Activated naive CD8-positive, alpha-beta T cell treated with anti-CD3 and anti-CD28 coated beads for 36 hours (primary cell): ENCODE results near the gene UMAD1. TPM values are rescaled to one million over a fixed set of nuclear protein-coding genes. Genes with fewer than 3 reads are reported as not detected.

Experiments used
- DNase-seq: peaks from one replicate; pipeline ENCODE4 v3.0.0; 2021
- H3K27ac Mint-ChIP-seq: one replicate; pipeline ENCODE4 v1.8.0; 2022; ENCODE audit warnings: mild to moderate bottlenecking, moderate library complexity, mixed read lengths
- H3K27me3 Mint-ChIP-seq: one replicate; pipeline ENCODE4 v1.8.0; 2022; ENCODE audit warnings: mild to moderate bottlenecking, mixed read lengths
- H3K36me3 Mint-ChIP-seq: one replicate; pipeline ENCODE4 v1.8.0; 2021; ENCODE audit warnings: mild to moderate bottlenecking, mixed read lengths
- H3K4me1 Mint-ChIP-seq: one replicate; pipeline ENCODE4 v1.8.0; 2021; ENCODE audit warnings: mixed read lengths
- H3K4me3 Mint-ChIP-seq: one replicate; pipeline ENCODE4 v1.8.0; 2022; ENCODE audit warnings: mild to moderate bottlenecking, moderate library complexity, mixed read lengths
- H3K9me3 Mint-ChIP-seq: one replicate; pipeline ENCODE4 v1.8.0; 2022; ENCODE audit warnings: mixed read lengths
- total RNA-seq, 2 experiments: library from RNA; stranded (reverse); gene quantifications; one replicate each; pipeline ENCODE4 v1.2.3, GENCODE V29; 2021

UMAD1 gene
- total RNA-seq, 2 experiments from 2014 or later = 13.2 to 13.7 TPM

DNA sequence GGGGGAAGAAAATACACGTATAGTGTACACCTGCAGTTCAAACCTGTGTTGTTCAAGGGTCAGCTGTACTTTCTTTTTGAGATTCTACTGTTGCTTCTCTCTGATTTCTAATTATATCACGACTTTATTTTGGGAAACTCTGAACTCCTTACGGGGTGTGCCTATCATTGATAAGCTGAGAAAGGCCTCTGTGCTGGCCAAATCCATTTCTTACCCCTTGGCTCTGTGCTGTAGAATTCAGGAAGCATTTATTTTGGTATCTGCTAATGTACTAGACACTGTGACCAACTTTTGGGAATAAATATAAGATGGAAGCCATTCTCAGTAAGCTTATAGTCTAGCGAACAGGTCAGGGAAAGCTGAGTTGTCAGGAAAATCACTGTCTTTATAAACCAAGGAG is 104.7 kb downstream of the UMAD1 start:
- H3K4me1 Mint-ChIP-seq = peaks cover 3% of the 10 kb centered on the region

DNA sequence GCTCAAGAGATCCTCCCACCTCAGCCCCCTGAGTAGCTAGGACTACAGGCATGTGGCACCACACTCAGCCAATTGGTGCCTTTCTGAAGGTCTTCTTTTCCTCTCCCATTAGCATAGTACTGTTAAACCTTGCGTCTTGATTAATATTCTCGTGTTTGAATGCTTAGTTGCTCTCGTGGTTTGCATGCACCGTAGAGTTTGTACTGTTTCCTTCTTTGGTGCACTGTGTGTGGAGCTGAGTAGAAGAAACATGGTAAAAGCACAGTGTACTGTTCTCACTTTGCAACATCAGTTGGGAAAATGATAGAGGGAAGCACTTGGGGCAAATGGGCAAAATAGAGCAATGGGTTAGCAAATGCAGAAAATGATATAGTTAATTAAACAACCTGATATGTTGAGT is 105.4 kb downstream of the UMAD1 start:
- H3K9me3 Mint-ChIP-seq = no peaks in the 10 kb centered on the region
- no peaks in the 10 kb centered on the region for H3K27me3 Mint-ChIP-seq
- H3K4me1 Mint-ChIP-seq = peaks cover 4% of the 10 kb centered on the region
- H3K4me3 Mint-ChIP-seq = no peak overlapping the region
- H3K27ac Mint-ChIP-seq = no peak overlapping the region
- H3K36me3 Mint-ChIP-seq = no peaks in the 10 kb centered on the region
- DNase-seq = no peak

More for the DNA sequence above, 104.7 kb downstream of the UMAD1 start:
- H3K4me3 Mint-ChIP-seq = no peak overlapping the region
- no peaks in the 10 kb centered on the region for H3K9me3 Mint-ChIP-seq
- no peak for DNase-seq
- H3K27ac Mint-ChIP-seq = no peak overlapping the region
- no peaks in the 10 kb centered on the region for H3K27me3 Mint-ChIP-seq
- H3K36me3 Mint-ChIP-seq = no peaks in the 10 kb centered on the region

DNA sequence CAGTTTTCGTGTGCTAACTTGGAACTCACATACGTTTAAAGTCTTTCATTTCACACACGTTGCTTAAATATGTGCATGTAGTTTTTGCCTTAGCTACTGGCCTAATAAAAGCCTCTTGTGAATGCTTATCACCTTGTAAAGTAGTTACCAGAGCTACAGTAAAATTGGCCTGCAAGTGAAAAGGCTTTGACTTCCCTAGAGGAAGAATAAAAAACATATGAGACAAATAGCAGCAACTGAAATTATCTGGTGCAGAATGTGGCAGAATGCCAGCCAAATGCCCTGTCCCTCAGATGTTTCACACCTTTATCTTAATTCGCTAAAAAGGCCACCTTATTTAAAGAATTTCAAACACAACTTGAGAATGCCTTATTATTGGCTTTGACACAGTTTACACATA is 105.9 kb downstream of the UMAD1 start:
- Mint-ChIP-seq H3K27ac (no peak overlapping the region), H3K27me3 (no peaks in the 10 kb centered on the region), H3K36me3 (no peaks in the 10 kb centered on the region), H3K9me3 (no peaks in the 10 kb centered on the region), H3K4me1 (peaks cover 8% of the 10 kb centered on the region), H3K4me3 (no peak overlapping the region)
- DNase-seq = no peak

DNA sequence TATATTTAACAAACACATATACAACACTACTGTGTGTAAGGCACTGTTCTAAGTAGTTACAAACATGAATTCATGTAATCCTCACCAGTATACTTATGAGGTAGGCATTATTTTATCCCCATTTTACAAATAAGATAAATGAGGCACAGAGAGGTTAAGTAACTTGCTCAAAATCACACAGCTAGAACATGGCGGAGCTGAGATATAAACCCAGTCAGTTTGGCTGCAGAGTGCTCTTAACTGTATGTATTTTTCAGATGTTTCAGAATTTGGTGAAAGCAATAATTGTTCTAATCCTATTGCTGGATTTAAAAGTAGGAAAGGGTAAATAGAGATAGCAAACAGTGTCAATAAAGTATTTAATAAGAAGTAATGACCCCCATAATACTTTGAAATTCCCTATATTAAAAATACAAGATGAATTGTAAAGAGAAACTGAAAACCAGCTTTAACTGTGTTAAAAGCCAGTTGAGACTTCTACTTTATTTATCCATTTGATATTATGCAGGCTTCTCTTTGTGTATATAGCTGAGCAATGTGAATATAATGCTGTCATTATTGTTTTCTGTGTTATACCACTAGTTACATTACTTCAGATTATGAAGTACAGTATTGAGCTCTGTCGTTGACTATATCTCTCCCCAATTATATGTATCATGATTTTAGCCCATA is 110.2 kb downstream of the UMAD1 start:
- peaks cover 8% of the 10 kb centered on the region for H3K4me1 Mint-ChIP-seq

DNA sequence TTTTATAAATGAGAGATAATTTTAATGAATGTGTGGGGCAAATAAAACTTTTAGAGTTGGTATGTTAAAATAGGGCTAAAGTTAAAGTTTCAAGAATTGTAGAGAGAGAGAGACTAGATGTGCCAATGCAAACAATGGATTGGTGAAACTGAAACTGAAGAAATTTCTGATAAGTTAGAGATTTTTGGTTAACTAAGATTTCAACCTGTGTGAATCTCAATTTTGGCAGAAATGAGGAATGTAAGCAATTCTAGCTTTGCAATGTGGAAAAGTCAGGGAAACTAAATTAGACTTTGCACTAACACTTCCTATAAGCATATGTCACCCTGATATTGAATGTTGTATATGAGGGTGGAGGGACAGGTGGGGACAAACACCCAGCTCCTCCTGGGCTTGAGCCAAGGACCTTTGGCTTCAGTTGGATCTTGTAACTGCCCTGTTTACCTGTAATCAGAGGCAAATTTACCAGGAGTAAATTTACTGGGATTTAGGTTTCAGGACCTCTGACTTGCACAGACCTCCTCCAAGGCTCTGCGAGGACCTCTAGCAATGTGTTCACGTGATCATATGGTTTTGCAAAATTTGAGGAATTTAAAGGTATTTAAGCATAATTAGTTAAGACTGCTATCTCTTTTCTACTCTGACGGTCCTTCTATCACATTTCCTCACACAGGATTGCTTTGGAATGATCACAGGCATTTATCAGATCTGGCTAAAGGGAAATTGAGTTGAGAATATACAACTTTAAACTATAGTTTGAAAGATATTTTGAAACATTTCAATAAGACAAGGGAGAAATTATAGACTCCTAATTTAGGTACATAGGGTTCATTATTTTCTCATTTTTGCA is 110.9 kb downstream of the UMAD1 start:
- Mint-ChIP-seq H3K36me3 (peaks cover 6% of the 10 kb centered on the region), H3K4me3 (no peak overlapping the region), H3K4me1 (peaks cover 6% of the 10 kb centered on the region), H3K27ac (no peak overlapping the region), H3K9me3 (no peaks in the 10 kb centered on the region), H3K27me3 (no peaks in the 10 kb centered on the region)
- DNase-seq = no peak

More for the DNA sequence above, 110.2 kb downstream of the UMAD1 start:
- Mint-ChIP-seq H3K36me3 (peaks cover 6% of the 10 kb centered on the region), H3K27me3 (no peaks in the 10 kb centered on the region), H3K27ac (no peak overlapping the region), H3K4me3 (no peak overlapping the region), H3K9me3 (no peaks in the 10 kb centered on the region)
- DNase-seq = no peak

DNA sequence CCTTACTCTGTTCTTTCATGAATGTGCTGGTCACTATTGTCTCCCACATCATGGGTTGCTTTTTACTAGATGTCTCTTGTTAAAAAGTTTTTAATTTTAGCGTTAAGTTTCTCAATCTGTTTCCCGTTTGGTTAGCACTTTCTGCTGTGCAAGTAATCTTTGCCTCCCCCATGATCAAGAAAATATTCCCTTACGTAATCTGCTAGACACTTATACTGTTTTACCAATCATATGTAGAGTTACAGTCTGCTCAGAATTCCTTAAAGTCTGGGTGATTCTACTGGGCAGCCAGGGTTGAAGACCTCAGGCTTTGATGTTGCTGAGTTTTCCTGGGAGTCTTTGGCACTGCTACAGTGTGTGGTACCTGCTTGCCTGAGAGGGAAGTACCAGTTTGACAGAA is 116.0 kb downstream of the UMAD1 start:
- H3K4me3 Mint-ChIP-seq = no peak overlapping the region
- H3K36me3 Mint-ChIP-seq = peaks cover 8% of the 10 kb centered on the region
- no peak for DNase-seq
- H3K27me3 Mint-ChIP-seq = no peaks in the 10 kb centered on the region
- no peak overlapping the region for H3K27ac Mint-ChIP-seq
- H3K4me1 Mint-ChIP-seq = peaks cover 10% of the 10 kb centered on the region
- H3K9me3 Mint-ChIP-seq = no peaks in the 10 kb centered on the region

DNA sequence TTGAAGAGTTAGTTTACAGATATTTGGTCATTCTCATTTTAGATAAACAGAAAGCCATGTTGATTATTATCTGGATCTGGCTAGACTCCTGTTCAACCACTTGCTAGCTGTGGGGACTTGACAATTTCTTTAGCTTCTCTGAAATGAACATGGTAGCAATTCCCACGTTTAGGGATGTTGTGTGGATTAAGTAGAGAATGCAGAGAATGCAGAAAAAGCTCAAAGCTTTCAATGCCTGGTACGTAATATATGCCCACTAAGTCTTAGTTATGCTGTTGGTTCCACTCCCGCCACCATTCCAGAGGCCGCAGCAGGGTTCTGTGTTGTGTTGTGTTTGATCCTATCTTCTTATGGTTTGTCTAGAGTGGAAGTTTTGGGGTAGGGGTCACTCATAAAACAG is 117.0 kb downstream of the UMAD1 start:
- no peaks in the 10 kb centered on the region for H3K27me3 Mint-ChIP-seq
- H3K36me3 Mint-ChIP-seq = peaks cover 8% of the 10 kb centered on the region
- no peaks in the 10 kb centered on the region for H3K9me3 Mint-ChIP-seq
- no peak overlapping the region for H3K4me3 Mint-ChIP-seq
- H3K27ac Mint-ChIP-seq = no peak overlapping the region
- peaks cover 20% of the 10 kb centered on the region for H3K4me1 Mint-ChIP-seq
- DNase-seq = no peak

DNA sequence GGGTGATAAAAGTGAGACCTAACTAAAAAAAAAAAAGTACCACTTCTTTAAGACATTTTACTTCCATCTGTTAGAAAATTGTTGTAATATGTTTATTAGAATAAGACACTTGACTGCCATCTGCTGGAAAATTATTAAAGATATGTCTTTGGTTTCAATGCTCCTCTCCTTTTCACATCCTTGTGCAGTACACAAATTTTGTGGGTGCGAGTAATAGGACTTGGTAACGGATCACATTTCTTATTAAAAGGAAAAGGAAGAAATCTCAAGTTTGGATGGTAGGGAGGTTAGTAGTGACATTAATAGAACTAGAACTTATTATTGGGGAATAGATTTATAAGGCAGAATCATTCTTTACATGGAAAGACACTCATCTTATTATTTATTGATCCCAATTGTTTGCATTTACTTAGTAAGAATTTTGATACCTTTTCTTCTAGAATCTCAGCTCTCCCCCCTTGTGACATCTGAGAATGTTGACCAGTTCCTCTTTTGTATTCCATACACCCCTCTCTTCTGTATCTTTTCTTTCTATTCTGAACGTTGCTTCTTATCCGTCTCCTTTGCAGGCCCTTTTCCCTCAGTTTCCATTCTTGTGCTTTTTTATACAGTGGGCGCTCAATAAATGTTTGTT is 120.9 kb downstream of the UMAD1 start:
- no peaks in the 10 kb centered on the region for H3K9me3 Mint-ChIP-seq
- peak overlapping the region; percentile 92 for H3K27ac Mint-ChIP-seq
- H3K36me3 Mint-ChIP-seq = peaks cover 2% of the 10 kb centered on the region
- peak overlapping the region; percentile 87 for H3K4me3 Mint-ChIP-seq
- peaks cover 38% of the 10 kb centered on the region for H3K4me1 Mint-ChIP-seq
- no peak for DNase-seq
- no peaks in the 10 kb centered on the region for H3K27me3 Mint-ChIP-seq

DNA sequence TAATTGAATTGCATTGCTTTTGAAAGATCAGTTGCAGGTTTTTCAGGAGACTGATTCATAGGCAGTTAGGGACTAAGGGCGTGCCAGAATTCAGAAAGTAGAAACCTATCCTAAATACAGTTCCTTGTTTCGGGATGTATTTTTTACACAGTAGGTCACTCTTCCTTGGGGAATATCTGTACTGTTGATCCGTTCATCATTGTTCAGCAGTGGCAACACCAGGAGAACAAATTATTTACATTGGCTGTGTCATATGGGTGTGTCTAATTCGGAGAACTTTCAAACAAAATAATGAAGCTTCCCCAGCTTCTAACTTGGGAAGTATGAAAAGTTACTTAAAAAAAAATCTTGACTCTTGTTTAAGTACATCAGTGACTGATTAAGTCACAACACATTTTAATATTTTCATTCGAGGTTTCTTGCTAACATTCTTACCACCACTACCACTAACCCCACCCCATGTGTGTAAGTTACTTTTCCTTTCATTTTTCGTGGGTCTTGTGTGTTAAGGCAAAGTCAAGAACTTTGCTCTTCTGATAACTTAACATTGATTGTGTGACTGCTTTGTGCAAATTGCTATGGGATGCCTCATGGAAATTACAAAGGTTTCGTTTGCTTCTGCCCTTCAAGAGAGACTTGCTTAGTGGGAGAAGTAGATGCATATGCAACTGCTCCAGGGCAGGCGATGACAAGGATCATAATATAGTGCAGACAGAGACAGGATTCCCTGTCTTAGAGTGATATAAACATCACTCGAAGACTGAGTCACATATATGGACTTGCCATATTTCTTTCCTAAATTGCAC is 121.6 kb downstream of the UMAD1 start:
- H3K27me3 Mint-ChIP-seq = no peaks in the 10 kb centered on the region
- peaks cover 2% of the 10 kb centered on the region for H3K36me3 Mint-ChIP-seq
- peak overlapping the region; percentile 87 for H3K4me3 Mint-ChIP-seq
- no peaks in the 10 kb centered on the region for H3K9me3 Mint-ChIP-seq
- peak; percentile 9 for DNase-seq
- H3K27ac Mint-ChIP-seq = peak overlapping the region; percentile 92
- peaks cover 38% of the 10 kb centered on the region for H3K4me1 Mint-ChIP-seq

DNA sequence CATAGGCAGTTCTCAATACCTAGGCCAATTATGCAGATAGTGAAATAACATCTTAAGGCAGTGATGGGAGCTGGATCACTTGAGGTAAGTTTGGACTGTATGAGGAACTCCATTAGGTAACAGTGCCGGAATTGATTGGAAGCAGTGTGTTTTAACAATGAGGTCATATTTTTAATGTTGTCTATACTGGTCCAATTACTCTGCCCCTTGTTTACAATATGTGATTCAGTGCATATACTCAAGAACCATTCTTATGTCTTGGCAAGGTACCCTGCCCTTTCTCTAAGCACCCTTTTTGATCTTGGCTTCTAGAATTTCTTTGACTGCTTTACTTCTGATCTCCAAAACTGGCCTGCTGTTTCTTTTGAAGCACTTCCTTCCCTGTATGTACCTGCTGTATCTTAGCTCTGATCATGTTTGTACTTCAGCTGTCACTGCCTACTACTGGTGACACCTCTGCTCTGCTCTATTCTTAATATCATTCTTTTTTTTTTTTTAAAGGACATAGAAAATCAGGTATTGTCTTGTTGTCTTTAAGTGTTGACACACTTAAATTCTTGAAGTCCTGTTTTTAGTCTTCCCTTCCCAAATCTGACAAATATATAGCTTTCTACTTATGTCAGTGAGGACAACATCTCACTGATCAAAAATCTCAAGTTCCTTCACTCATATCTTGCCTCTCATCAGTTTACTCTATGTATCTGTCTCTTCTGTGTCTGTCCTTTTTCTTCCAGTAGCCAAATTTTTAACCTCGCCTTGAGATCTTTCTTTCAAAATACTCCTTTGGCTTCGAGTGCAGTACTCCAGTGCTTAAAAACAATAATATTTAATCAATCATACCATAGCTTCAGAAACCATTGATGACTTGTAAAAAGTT is 124.2 kb downstream of the UMAD1 start:
- Mint-ChIP-seq H3K4me1 (peaks cover 38% of the 10 kb centered on the region), H3K27me3 (no peaks in the 10 kb centered on the region), H3K9me3 (no peaks in the 10 kb centered on the region), H3K27ac (peak overlapping the region; percentile 64), H3K4me3 (no peak overlapping the region), H3K36me3 (no peaks in the 10 kb centered on the region)
- no peak for DNase-seq

DNA sequence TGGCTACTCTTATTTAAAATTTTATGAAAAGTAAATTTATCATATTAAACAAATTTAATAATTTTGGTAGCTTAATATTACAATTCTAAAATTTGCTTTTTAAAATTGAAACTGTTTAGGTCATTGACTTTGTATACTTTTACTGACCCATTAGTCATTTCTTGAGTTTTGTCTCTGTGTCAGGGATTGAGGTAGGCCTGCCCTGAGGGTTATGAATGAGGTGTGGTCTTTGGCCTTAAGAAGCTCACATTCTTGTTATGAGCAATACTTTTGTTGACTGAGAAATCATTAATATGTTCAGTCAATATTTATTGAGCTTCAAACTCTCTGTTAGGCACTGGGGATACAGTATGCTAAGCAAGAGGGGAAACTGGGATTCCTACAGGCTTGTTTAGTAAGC is 124.9 kb downstream of the UMAD1 start:
- H3K4me3 Mint-ChIP-seq = no peak overlapping the region
- DNase-seq = no peak
- no peaks in the 10 kb centered on the region for H3K36me3 Mint-ChIP-seq
- H3K27ac Mint-ChIP-seq = no peak overlapping the region
- H3K4me1 Mint-ChIP-seq = peaks cover 38% of the 10 kb centered on the region
- no peaks in the 10 kb centered on the region for H3K9me3 Mint-ChIP-seq
- no peaks in the 10 kb centered on the region for H3K27me3 Mint-ChIP-seq

DNA sequence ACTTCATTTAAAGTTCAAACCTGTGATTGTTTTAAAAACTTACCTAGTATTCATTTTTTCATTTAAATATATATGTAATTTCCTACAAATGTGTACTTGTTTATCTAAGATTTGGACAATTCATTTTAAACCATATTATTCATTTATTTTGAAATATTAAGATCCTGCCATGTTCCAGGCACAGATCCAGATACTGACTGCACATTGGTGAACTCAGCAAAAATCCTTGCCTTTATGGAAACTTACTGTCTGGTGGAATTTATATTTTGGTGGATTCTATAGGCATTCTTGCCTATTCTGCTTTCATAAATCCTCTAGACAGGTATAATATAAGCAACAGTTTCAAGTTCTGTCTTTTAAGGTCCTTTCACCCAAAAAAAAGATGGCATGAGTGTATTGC is 126.1 kb downstream of the UMAD1 start:
- no peak overlapping the region for H3K27ac Mint-ChIP-seq
- no peaks in the 10 kb centered on the region for H3K9me3 Mint-ChIP-seq
- DNase-seq = no peak
- peaks cover 31% of the 10 kb centered on the region for H3K4me1 Mint-ChIP-seq
- no peak overlapping the region for H3K4me3 Mint-ChIP-seq
- no peaks in the 10 kb centered on the region for H3K36me3 Mint-ChIP-seq
- no peaks in the 10 kb centered on the region for H3K27me3 Mint-ChIP-seq

DNA sequence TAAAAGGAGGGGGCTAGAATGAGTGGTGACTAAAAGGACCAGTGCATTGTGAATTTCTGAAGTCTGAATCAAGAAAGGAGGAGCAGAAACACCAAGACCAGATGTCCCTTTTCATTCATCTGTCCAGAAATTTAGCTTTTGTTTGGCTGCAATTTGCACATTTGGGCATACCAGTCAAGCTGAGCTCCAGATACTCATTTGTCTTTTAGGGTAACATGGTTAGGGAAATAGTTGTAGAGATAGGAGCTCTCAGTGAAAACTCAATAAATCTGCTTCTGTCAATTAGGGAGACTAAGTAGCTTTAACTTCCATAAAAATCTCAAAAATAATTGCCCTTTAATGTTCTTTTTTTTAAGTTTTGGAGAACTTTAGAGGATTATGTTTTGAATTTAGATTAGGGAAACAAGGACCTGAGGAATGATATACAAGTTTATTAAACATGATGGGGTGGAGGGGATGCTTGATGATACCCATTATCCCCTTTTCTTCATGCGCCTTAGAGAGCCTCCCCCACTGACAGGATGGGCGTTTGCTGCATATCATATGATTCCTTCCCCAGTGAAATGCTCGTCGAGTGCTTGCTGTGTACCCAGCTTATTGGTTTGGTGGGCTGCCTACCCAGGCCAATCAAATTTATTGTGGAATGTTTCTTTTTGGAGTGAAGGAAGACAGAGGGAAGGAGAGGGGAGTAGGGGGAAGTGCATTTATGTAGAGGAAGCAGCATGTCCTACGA is 128.6 kb downstream of the UMAD1 start:
- peaks cover 24% of the 10 kb centered on the region for H3K4me1 Mint-ChIP-seq
- H3K27ac Mint-ChIP-seq = no peak overlapping the region
- no peak for DNase-seq
- no peaks in the 10 kb centered on the region for H3K9me3 Mint-ChIP-seq
- no peak overlapping the region for H3K4me3 Mint-ChIP-seq
- H3K36me3 Mint-ChIP-seq = no peaks in the 10 kb centered on the region
- no peaks in the 10 kb centered on the region for H3K27me3 Mint-ChIP-seq
